Limb (tissue), 2 donors: ENCODE results near the gene TFF3.
"Not testable (repeated sequence)": the region's sequence is repeated elsewhere in the genome, so short reads cannot be mapped to it uniquely, and the experiment has no call there.

Experiments
- DNase-seq, 2 donors: peaks; one replicate each; pipeline ENCODE4 v3.0.0-alpha.2; 2016; ENCODE audit errors: extremely low spot score in 2 of 2

TFF3 gene

GRCh38 chr21:42306366-42307035, 8.7 kb downstream of the TFF3 start:
- no peak for DNase-seq

GRCh38 chr21:42305707-42306147, 9.5 kb downstream of the TFF3 start:
- DNase-seq: no peak

DNA sequence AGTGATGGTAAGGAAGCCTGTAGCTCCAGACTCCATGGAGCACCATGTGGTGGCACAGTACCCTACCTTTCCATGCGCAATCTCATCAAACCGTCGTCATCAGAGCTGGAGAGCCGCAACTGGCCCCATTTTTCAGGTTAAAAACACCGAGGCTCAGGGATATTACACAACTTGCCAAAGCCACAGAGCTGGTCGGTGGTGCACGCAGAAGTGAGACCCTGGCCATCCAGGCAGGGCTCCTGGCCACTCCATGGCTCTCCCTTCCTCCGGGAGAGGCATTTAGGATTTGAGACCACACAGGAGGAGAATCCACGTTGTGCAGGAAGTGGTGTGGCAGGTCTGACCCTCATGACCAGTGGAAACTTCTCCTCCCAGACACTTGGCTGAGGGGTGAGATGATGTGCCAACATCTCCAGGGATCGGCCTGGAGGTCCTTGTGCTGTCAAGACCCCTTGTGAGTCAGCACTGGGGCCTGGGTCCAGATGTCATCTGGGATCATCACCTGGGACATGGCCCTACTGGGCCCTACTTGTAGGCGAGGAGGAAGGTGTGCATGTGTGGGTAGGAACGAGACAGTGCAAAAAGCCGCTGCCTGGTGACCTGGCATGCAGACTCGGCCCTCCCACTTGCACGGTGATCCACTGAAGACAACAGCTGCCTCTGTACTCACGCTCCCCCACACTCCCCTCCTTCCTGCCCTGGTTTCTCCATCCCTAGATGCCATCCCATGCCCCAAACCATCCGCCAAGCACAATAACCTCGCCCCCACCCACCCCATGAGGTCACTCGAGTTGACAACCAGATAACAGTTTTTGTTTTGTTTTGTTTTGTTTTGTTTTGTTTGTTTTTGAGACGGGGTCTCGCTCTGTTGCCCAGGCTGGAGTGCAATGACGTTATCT, 10.4 kb downstream of the TFF3 start:
- no peak for DNase-seq

- no peak for DNase-seq
These were observed 11.8 kb downstream of the TFF3 start for GRCh38 chr21:42303443-42303842.

- no peak for DNase-seq
These were observed 12.4 kb downstream of the TFF3 start for GRCh38 chr21:42302794-42303193.

DNA sequence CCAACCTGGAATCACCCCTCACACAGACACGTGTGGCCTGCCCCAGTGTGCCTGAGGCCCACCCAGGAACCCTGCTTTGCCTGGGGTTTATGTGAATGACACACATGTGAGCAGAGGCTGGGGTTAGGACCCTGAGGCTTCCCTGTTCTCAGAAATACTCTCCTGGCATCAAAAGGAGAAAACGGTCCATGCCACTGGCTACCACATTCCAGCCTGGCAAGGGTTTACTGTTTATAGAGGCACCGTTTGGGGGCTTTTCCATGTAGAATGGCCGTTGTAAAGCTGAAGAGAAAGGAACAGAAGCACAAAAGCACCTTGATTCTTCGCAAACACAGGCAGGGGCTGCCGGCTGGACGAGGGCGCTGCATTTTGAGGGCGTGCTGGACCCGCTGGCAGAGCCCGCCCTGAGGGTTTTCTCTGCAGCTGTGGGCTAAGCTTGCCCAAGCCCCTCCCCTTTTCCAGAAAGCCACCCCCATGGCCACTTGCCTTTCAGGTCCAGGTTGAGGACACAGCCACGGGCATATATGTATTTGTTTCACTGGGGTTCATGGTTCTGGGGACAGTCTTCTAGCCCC, 13.0 kb downstream of the TFF3 start:
- no peak for DNase-seq

- no peak for DNase-seq
These were observed 13.7 kb downstream of the TFF3 start for GRCh38 chr21:42301371-42302075.

GRCh38 chr21:42300956-42301355, 14.3 kb downstream of the TFF3 start:
- DNase-seq: no peak

GRCh38 chr21:42300045-42300583, 15.1 kb downstream of the TFF3 start:
- no peak for DNase-seq

- DNase-seq: no peak
These were observed 15.7 kb downstream of the TFF3 start for GRCh38 chr21:42299324-42300044.

DNA sequence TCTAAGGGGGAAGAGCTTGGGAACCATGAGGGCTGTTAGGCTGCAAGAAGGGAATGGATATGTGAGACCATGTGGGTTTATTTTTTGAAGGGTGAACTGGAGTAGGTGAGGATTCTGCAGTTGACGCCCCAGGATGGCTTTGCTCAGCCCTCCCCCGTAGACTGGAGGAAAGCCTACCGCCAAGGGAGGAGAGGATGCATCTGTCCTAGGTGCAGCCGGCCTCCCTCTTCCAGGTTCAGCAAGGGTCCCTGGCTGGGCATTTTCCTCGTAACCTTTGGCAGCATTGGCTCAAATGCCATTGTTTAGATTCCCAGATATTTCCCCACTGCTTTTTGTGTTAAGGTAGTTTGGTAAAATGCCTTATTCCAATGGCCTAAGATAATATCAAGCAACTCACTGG, 16.6 kb downstream of the TFF3 start:
- DNase-seq: no peak

- no peak for DNase-seq
These were observed 17.0 kb downstream of the TFF3 start for GRCh38 chr21:42298237-42298636.

DNA sequence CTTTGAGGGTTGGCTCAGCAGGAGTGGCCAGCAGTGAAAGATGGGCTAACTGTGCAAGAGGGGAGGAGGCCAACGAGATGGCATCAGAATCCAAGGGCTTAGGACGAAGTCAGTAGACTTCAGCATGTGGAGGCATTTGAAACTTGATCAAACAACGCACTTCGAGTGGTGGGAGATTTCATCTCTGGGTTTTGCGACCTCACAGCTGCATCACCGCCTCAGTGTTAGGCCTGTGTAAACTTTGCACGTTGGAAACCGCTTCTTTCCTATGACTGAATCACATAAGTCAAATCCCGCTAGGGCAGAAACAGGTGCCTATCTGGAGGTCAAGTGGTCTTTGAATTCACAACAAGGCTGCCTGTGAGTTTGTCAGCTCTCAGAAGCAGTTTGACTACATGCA, 17.8 kb downstream of the TFF3 start:
- no peak for DNase-seq

GRCh38 chr21:42296501-42296900, 18.7 kb downstream of the TFF3 start:
- no peak for DNase-seq

DNA sequence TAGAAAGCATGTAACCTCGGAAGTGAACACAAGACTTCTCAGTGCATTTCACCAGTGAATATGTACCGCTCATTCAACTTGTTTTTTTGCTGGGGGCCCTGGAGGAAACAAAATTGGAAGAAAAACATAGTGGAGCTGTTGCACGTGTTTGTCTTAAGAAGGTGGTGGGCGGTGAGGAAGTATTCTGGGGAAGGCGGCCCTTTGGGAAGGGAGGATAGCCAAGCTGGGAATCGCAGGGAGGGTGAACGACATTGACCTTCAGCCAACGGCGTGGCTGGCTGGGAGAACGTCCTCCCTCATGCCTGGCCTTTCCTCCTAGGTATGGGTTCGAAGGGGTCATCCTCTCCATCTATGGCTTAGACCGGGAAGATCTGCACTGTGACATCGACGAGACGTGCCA, 19.4 kb downstream of the TFF3 start:
- DNase-seq: no peak

DNA sequence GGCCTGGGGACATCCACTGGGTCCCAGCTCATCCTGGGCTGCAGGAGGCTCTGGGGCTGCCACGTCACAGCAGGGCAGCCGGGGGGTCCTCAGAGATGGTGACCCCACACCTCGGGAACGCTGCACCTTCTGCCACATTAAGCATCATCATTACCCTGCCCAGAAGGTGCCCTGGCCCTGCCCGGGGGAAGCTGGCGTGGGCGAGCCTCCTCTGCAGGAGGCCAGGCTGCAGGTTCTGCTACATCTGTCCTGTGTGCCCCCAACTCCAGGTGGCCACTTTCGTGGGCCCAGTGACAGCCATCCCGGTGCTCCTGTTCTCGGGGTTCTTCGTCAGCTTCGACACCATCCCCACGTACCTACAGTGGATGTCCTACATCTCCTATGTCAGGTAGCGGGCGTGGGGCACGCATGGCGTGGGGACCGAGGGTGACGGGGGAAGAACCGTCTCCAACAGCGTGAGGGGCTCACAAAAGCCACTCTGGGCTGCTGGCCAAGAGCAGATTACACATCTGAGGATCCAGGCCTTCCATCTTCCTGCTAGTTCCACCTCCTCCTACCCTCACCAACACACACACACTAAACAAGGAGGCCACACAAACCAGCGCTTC, 20.8 kb downstream of the TFF3 start:
- no peak for DNase-seq

GRCh38 chr21:42293649-42294272, 21.4 kb downstream of the TFF3 start:
- DNase-seq: no peak

DNA sequence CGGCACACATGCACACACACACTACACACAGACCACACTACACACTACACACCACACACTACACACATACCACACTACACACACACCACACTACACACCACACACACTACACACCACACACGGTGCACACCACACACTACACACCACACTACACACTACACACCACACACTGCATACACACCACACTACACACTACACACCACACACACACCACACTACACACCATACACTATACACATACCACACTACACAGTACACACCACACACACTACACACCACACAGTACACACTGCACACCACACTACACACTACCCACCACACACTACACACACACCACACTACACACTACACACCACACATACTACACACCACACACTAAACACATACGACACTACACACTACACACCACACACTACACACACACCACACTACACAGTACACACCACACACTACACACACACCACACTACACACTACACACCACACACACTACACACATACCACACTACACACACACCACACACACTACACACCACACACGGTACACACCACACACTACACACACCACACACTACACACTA, 22.6 kb downstream of the TFF3 start:
- DNase-seq: not testable (repeated sequence)

- no peak for DNase-seq
These were observed 23.3 kb downstream of the TFF3 start for GRCh38 chr21:42291751-42292562.
